K562 (cell line): Measurements from ENCODE around the gene FNBP1. TPM values are rescaled to one million over a fixed set of nuclear protein-coding genes. Genes with fewer than 3 reads are reported as not detected.

ENCODE experiments used
- CEBPZ ChIP-seq: fragments of 150-350 bp; IDR thresholded peaks from 2 replicates; pipeline ENCODE4 v1.6.1; 2014; ENCODE audit warnings: low read depth, mild to moderate bottlenecking, low read length, borderline replicate concordance
- CXXC5 ChIP-seq: fragments of 250-450 bp; sonication (Bioruptor Pico); IDR thresholded peaks from 2 replicates; pipeline ENCODE4 v1.8.0; 2022; ENCODE audit warnings: inconsistent platforms, mild to moderate bottlenecking, moderate library complexity
- EGR1 ChIP-seq: fragments of 450-650 bp; conservative IDR thresholded peaks from 2 replicates; pipeline ENCODE4 v1.6.1; 2017; ENCODE audit warnings: mild to moderate bottlenecking
- ELF2 ChIP-seq: fragments of 250-450 bp; sonication (Bioruptor Pico); IDR thresholded peaks from 2 replicates; pipeline ENCODE4 v1.5.0; 2021; ENCODE audit warnings: mild to moderate bottlenecking
- HCFC1 ChIP-seq: IDR thresholded peaks from 2 replicates; pipeline ENCODE4 v1.6.1; 2012; ENCODE audit warnings: low read depth, low read length, improper control_type of control experiment
- HMG20A ChIP-seq: fragments of 450-650 bp; formaldehyde crosslinking; conservative IDR thresholded peaks from 2 replicates; pipeline ENCODE4 v1.4.0; 2020; ENCODE audit warnings: mild to moderate bottlenecking, mixed read lengths
- HNRNPL ChIP-seq: fragments of 200-400 bp; formaldehyde crosslinking; IDR thresholded peaks from 2 replicates; pipeline ENCODE4 v1.6.1; 2017; ENCODE audit warnings: low read depth, mild to moderate bottlenecking, low read length
- KLF6 ChIP-seq: fragments of 250-450 bp; sonication (Bioruptor Pico); IDR thresholded peaks from 2 replicates; pipeline ENCODE4 v1.4.0; 2020; ENCODE audit warnings: mild to moderate bottlenecking, moderate library complexity, borderline replicate concordance
- MCM5 ChIP-seq: fragments of 450-650 bp; IDR thresholded peaks from 2 replicates; pipeline ENCODE4 v1.6.1; 2016; ENCODE audit warnings: low read depth
- NCOA6 ChIP-seq: fragments of 450-650 bp; IDR thresholded peaks from 2 replicates; pipeline ENCODE4 v1.6.1; 2017; ENCODE audit warnings: mild to moderate bottlenecking
- NR2C1 ChIP-seq, 2 experiments: fragments of 450-650 bp; IDR thresholded peaks; 2 replicates each; pipeline ENCODE4 v1.6.1; 2017; ENCODE audit warnings: mild to moderate bottlenecking in 2 of 2, antibody characterized with exemption in 1 of 2, inconsistent platforms in 1 of 2, missing compliant biosample characterization in 1 of 2, missing genetic modification characterization in 1 of 2
- PHF20 ChIP-seq: fragments of 450-650 bp; IDR thresholded peaks from 2 replicates; pipeline ENCODE4 v1.6.1; 2018; ENCODE audit not compliant: partially characterized antibody
- PML ChIP-seq: IDR thresholded peaks from 2 replicates; pipeline ENCODE4 v1.6.1; 2012; ENCODE audit warnings: low read length, inconsistent platforms
- POLR2A ChIP-seq: fragments of 450-650 bp; conservative IDR thresholded peaks from 2 replicates; pipeline ENCODE4 v1.6.1; 2016
- PTTG1 ChIP-seq: fragments of 450-650 bp; IDR thresholded peaks from 2 replicates; pipeline ENCODE4 v1.6.1; 2016; ENCODE audit warnings: low read depth, mild to moderate bottlenecking, missing genetic modification characterization, missing compliant biosample characterization
- SMAD4 ChIP-seq: fragments of 250-450 bp; sonication (Bioruptor Pico); conservative IDR thresholded peaks from 2 replicates; pipeline ENCODE4 v1.8.0; 2021; ENCODE audit warnings: inconsistent platforms, mild to moderate bottlenecking, moderate library complexity
- TAF7 ChIP-seq: fragments of 450-650 bp; IDR thresholded peaks from 2 replicates; pipeline ENCODE4 v1.6.1; 2016; ENCODE audit warnings: missing genetic modification characterization, missing compliant biosample characterization
- TSHZ1 ChIP-seq: fragments of 250-450 bp; sonication (Bioruptor Pico); IDR thresholded peaks from 2 replicates; pipeline ENCODE4 v1.4.0; 2020; ENCODE audit warnings: mild to moderate bottlenecking, moderate library complexity
- ZNF584 ChIP-seq: fragments of 200-800 bp; sonication (Bioruptor generic); IDR thresholded peaks from 2 replicates; pipeline ENCODE4 v1.6.1; 2016; ENCODE audit warnings: low read depth, mild to moderate bottlenecking, missing genetic modification characterization, missing compliant biosample characterization
- polyA plus RNA-seq, 8 experiments: library from polyadenylated mRNA; depleted of rRNA in 4 of 8; stranded (reverse) in 5 of 8; unstranded in 3 of 8; fragments of >200 nt; fragmentation: Nextera tagmentation in 2 of 8; fragmentation: Illumina TruSeq in 1 of 8; extraction: Ambion mirVana in 2 of 8; extraction: Trizol in 1 of 8; gene quantifications; 2 replicates each; pipeline versions ENCODE4 v1.2.1 to v1.2.3, GENCODE V29; 2011 to 2014; ENCODE audit warnings: inconsistent platforms in 1 of 8, missing spikeins in 1 of 8
- total RNA-seq, 7 experiments: library from RNA; depleted of rRNA in 6 of 7; stranded (reverse); fragments of >200 nt in 6 of 7; fragmentation: Illumina TruSeq in 2 of 7; extraction: Trizol in 2 of 7; gene quantifications; 2 replicates each; pipeline versions ENCODE4 v1.2.1 to v1.2.3, GENCODE V29; 2011 to 2021; ENCODE audit warnings: low replicate concordance in 1 of 7
- TF ChIP-seq, protein P1 (sequence below): fragments of 250-450 bp; sonication (Bioruptor Pico); IDR thresholded peaks from 2 replicates; pipeline ENCODE4 v1.4.0; 2020; ENCODE audit warnings: mild to moderate bottlenecking

The FNBP1 gene
- total and polyA plus RNA-seq, 9 of the 15 experiments (the other 6 are each of a cell fraction or from before 2014, with no cell fraction given), result 1.8 to 14.9 (median 7.6) TPM

DNA sequence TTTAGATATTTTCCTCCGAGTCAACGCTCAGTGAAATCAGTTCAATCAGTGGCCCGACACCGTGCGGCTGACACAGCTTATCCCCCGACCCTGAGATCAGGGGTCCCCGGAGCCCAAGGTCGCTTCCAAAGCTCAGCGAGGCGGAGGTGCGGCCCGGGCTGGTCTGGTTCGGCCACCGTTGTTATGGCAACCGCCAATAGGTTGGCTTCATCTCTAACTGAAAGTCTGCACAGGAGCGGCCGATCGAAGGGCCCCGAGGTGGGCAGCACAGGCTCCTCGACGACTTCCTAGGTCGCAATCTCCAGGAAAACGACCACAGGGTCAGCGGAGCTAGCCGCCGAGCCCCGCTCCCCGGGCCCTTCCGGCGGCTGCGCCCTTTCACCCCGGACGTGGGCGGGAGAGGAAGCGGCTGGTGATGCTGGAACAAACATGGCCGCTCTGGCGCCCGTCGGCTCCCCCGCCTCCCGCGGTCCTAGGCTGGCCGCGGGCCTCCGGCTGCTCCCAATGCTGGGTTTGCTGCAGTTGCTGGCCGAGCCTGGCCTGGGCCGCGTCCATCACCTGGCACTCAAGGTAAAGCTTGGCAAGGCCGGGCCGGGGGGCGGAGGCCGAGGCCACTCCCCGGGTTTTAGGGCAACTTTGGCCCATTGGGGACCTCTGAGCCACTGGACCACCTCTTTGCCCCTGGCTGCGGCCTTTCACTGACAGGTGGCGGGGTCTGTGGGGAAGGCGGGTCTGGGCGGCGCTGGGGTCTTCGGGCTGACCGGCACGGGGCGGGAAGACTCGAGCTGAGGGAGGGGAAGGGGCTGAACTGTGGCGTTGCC lies 10.7 kb upstream of the FNBP1 start, which contains the start of gene GPR107 (continued):
- peak; percentile 63; the same call in 1 of the 2 replicates for TF ChIP-seq PML
- TF ChIP-seq PHF20, result peak; percentile 84
- peak; percentile 89 for TF ChIP-seq POLR2A
- TF ChIP-seq NCOA6, result no peak
- peak; percentile 70; the same call in 1 of the 2 replicates for TF ChIP-seq ELF2 (CRISPR knock-in tag)
- no peak for TF ChIP-seq HMG20A (CRISPR knock-in tag)
- peak; percentile 97 for TF ChIP-seq EGR1
- no peak for TF ChIP-seq KLF6 (CRISPR knock-in tag)
- no peak for TF ChIP-seq PTTG1 (tag)
- TF ChIP-seq TSHZ1, result no peak
- no peak for TF ChIP-seq HNRNPL
- TF ChIP-seq, protein P1, sequence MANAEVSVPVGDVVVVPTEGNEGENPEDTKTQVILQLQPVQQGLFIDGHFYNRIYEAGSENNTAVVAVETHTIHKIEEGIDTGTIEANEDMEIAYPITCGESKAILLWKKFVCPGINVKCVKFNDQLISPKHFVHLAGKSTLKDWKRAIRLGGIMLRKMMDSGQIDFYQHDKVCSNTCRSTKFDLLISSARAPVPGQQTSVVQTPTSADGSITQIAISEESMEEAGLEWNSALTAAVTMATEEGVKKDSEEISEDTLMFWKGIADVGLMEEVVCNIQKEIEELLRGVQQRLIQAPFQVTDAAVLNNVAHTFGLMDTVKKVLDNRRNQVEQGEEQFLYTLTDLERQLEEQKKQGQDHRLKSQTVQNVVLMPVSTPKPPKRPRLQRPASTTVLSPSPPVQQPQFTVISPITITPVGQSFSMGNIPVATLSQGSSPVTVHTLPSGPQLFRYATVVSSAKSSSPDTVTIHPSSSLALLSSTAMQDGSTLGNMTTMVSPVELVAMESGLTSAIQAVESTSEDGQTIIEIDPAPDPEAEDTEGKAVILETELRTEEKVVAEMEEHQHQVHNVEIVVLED, result peak; percentile 24
- TF ChIP-seq HCFC1, result peak; percentile 71
- no peak for TF ChIP-seq MCM5
- 0 out of 2 replicates have a peak, but pooled peaks have one; percentile 21 for TF ChIP-seq CEBPZ
- peak; percentile 97 for TF ChIP-seq NR2C1 (IDR thresholded peaks at IDR 0.05)
- peak; percentile 98 for TF ChIP-seq NR2C1 (tag; IDR thresholded peaks at IDR 0.05)
- peak; percentile 82 for TF ChIP-seq SMAD4 (CRISPR knock-in tag)
- TF ChIP-seq ZNF584 (CRISPR knock-in tag), result peak; percentile 47; the same call in 1 of the 2 replicates
- peak; percentile 89 for TF ChIP-seq TAF7 (tag)
- peak; percentile 81 for TF ChIP-seq CXXC5 (CRISPR knock-in tag)
